Measurements from ENCODE around the gene SIPA1.

The SIPA1 gene

DNA sequence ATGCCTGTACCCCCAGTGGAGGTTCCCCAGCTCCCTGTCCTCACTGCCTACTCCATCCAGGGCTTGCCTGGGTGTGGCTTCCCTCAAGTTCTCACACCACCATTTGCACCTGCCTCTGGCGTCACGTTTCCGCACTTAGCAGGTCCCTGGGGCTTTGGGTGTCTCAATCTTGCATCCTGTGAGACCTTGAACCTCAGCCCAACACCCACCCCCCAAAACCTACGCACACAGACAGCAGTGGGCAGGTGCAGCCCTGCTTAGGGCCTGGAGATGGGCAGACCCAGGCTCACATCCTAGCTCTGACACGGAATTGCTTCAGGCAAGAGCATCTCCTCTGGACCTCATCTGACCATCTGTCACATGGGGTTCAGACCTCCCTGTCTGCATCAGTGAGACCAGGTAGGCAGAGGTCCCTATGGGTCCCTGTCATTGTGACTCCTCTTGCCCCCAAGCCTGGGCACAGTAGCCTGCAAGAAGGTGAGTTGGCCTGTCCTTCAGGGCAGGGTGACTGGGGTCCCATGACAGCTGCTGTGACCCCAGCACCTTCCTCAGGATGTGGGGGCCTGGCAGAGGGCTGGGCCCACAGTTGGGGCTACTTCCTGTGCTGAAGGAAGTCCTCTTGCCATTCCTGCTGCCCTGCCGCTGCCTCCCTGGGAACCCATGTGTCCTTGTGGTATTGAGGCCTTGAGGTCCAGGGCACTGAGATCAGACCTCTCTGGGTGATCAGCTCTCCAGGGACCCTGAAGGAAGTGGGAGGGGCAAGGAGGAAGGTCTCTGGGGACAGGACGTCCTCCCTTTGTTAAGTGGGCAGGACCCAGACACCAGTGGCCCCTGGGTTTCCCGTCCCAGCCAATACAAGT, 2.0 kb downstream of the SIPA1 start:
- H3K9me3 ChIP-seq (ENCODE audit: control insufficient read depth, insufficient read depth, low read length): no peaks in the 10 kb centered on the region
- H3K27ac ChIP-seq (ENCODE audit: low read depth, low read length): no peak overlapping the region
- H3K9ac ChIP-seq (ENCODE audit: low read depth, low read length): no peak overlapping the region
- peaks cover 22% of the 10 kb centered on the region for H3K36me3 ChIP-seq (ENCODE audit: control insufficient read depth, insufficient read depth, low read length)
- H3K4me3 ChIP-seq (ENCODE audit: low read depth, low read length): no peak overlapping the region
- no peaks in the 10 kb centered on the region for H3K27me3 ChIP-seq (ENCODE audit: control insufficient read depth, insufficient read depth, low read length)
- peaks cover 26% of the 10 kb centered on the region for H3K4me1 ChIP-seq (ENCODE audit: control insufficient read depth, insufficient read depth, low read length)

DNA sequence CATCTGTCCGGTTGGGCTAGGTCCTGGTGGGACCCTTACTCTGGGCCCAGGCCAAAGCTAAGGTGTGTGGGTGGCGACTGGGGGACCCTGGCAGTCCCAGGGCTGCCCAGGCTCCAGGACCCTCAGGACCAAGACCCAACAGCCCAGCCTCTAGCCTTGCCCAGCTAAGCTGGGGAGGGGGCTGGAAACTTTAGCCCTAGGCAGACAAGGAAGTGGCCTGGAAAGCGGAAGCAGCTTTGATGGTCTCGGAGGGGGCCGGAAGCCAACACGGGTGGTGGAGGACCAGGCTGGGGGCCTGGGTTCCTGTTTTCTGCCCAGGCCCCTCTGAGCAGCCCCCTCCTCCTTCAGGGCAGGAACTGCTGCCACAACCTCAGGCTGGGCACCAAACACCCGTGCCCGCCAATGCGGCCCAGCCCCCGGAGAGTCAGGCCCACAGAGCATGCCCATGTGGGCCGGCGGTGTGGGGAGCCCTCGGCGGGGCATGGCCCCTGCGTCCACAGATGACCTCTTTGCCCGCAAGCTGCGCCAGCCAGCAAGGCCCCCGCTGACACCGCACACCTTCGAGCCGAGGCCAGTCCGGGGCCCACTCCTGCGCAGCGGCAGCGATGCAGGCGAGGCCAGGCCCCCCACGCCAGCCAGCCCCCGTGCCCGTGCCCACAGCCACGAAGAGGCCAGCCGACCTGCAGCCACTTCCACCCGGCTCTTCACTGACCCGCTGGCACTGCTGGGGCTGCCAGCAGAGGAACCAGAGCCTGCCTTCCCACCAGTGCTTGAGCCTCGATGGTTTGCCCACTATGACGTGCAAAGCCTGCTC, 2.8 kb downstream of the SIPA1 start:
- peaks cover 26% of the 10 kb centered on the region for H3K4me1 ChIP-seq (ENCODE audit: control insufficient read depth, insufficient read depth, low read length)
- H3K4me3 ChIP-seq (ENCODE audit: low read depth, low read length): no peak overlapping the region
- no peaks in the 10 kb centered on the region for H3K9me3 ChIP-seq (ENCODE audit: control insufficient read depth, insufficient read depth, low read length)
- H3K27me3 ChIP-seq (ENCODE audit: control insufficient read depth, insufficient read depth, low read length): no peaks in the 10 kb centered on the region
- peaks cover 14% of the 10 kb centered on the region for H3K36me3 ChIP-seq (ENCODE audit: control insufficient read depth, insufficient read depth, low read length)
- H3K9ac ChIP-seq (ENCODE audit: low read depth, low read length): no peak overlapping the region
- no peak overlapping the region for H3K27ac ChIP-seq (ENCODE audit: low read depth, low read length)

DNA sequence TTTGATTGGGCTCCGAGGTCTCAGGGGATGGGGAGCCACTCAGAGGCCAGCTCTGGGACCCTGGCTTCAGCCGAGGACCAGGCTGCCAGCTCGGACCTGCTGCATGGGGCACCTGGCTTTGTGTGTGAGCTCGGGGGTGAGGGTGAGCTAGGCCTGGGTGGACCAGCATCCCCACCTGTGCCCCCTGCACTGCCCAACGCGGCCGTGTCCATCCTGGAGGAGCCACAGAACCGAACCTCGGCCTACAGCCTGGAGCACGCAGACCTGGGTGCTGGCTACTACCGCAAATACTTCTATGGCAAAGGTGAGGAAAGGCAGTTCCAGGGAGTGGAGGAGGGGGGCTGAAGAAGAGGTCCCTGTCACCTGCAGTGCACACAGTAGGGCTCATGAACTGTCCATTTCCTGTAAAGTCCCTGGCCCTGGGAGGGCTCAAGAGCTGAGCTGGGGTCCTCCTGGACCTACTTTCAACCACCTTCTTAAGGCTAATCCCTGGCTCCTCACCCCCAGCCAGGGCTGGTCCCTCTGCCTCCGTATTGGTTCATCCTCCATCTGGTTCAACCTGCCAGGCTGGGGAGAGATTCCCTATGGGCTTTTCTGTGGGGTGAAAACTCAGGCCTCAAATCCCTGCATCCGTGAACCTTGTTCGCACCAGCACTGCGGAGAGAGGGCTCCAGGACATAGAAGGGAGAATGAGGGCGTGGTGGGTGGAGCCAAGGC, 3.6 kb downstream of the SIPA1 start:
- Histone ChIP-seq H3K9me3 (ENCODE audit: control insufficient read depth, insufficient read depth, low read length) (no peaks in the 10 kb centered on the region), H3K4me1 (ENCODE audit: control insufficient read depth, insufficient read depth, low read length) (peaks cover 26% of the 10 kb centered on the region), H3K27me3 (ENCODE audit: control insufficient read depth, insufficient read depth, low read length) (no peaks in the 10 kb centered on the region), H3K36me3 (ENCODE audit: control insufficient read depth, insufficient read depth, low read length) (peaks cover 6% of the 10 kb centered on the region), H3K27ac (ENCODE audit: low read depth, low read length) (no peak overlapping the region), H3K4me3 (ENCODE audit: low read depth, low read length) (peak overlapping the region; percentile 63), H3K9ac (ENCODE audit: low read depth, low read length) (no peak overlapping the region)

DNA sequence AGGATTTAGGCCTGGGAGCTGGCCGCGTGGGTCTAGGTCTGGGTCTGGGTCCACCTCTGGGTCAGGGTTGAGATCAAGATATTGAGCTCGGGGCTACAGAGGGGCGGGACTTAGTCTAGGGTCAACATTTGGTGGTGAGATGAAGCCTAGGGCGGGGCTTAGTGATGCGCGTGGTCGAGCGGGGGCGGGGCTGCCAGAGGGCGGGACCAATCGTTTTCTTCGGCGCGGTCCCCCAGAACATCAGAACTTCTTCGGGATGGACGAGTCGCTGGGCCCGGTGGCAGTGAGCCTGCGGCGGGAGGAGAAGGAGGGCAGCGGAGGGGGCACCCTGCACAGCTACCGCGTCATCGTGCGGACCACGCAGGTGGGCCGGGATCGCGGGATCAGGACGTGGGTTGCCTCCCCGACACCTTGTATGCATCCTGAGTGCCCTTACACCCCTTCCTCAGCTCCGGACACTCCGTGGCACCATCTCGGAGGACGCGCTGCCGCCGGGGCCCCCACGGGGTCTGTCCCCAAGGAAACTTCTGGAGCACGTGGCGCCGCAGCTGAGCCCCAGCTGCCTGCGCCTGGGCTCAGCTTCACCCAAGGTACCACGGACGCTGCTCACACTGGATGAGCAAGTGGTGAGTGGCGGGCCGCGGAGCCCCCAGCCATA, 4.2 kb downstream of the SIPA1 start:
- no peaks in the 10 kb centered on the region; the same call in 1 of the 2 replicates for H3K36me3 ChIP-seq (ENCODE audit: control insufficient read depth, insufficient read depth, low read length)
- H3K4me1 ChIP-seq (ENCODE audit: control insufficient read depth, insufficient read depth, low read length): peaks cover 23% of the 10 kb centered on the region
- no peaks in the 10 kb centered on the region for H3K27me3 ChIP-seq (ENCODE audit: control insufficient read depth, insufficient read depth, low read length)
- H3K27ac ChIP-seq (ENCODE audit: low read depth, low read length): no peak overlapping the region
- H3K9ac ChIP-seq (ENCODE audit: low read depth, low read length): no peak overlapping the region
- peak overlapping the region; percentile 63 for H3K4me3 ChIP-seq (ENCODE audit: low read depth, low read length)
- no peaks in the 10 kb centered on the region for H3K9me3 ChIP-seq (ENCODE audit: control insufficient read depth, insufficient read depth, low read length)

DNA sequence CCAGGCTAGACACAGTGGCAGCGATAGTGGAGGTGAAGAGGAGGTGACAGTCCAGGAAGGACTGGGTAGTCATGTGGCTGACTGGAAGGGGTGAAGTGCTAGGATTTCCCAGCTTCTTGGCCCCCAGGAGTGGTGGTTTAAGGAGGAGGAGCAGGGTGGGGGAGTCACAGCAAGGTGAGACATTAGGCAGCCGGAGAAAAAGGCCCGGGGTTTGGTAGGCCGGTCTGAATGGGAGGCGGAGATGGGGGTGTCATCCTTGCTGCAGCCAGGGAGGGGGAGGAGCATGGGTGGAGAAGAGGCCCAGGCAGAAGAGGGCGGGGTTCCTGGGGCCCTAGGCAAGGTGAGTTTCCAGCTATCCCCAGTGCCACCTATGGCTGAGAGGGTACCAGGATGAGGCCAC, 6.1 kb downstream of the SIPA1 start:
- no peaks in the 10 kb centered on the region for H3K36me3 ChIP-seq (ENCODE audit: control insufficient read depth, insufficient read depth, low read length)
- H3K4me3 ChIP-seq (ENCODE audit: low read depth, low read length): no peak overlapping the region
- H3K4me1 ChIP-seq (ENCODE audit: control insufficient read depth, insufficient read depth, low read length): peaks cover 13% of the 10 kb centered on the region; the same call in 1 of the 2 replicates
- H3K27me3 ChIP-seq (ENCODE audit: control insufficient read depth, insufficient read depth, low read length): no peaks in the 10 kb centered on the region
- H3K27ac ChIP-seq (ENCODE audit: low read depth, low read length): no peak overlapping the region
- H3K9ac ChIP-seq (ENCODE audit: low read depth, low read length): no peak overlapping the region
- no peaks in the 10 kb centered on the region for H3K9me3 ChIP-seq (ENCODE audit: control insufficient read depth, insufficient read depth, low read length)

DNA sequence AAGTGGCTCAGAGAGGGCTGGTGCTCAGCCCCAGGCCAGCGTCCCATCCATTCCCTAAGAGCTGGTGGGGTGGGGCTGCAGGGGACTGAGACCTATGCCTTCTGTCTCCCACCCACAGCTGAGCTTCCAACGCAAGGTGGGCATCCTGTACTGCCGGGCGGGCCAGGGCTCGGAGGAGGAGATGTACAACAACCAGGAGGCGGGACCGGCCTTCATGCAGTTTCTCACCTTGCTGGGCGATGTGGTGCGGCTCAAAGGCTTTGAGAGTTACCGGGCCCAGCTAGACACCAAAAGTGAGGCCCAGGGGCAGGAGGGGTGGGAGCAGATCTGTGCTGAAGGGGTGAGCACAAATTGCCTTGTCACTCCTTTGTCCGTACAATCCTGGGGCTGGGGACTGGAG, 6.9 kb downstream of the SIPA1 start:
- Histone ChIP-seq H3K27ac (ENCODE audit: low read depth, low read length) (no peak overlapping the region), H3K9me3 (ENCODE audit: control insufficient read depth, insufficient read depth, low read length) (no peaks in the 10 kb centered on the region), H3K36me3 (ENCODE audit: control insufficient read depth, insufficient read depth, low read length) (peaks cover 2% of the 10 kb centered on the region; the same call in 1 of the 2 replicates), H3K4me1 (ENCODE audit: control insufficient read depth, insufficient read depth, low read length) (peaks cover 13% of the 10 kb centered on the region; the same call in 1 of the 2 replicates), H3K27me3 (ENCODE audit: control insufficient read depth, insufficient read depth, low read length) (no peaks in the 10 kb centered on the region), H3K9ac (ENCODE audit: low read depth, low read length) (no peak overlapping the region), H3K4me3 (ENCODE audit: low read depth, low read length) (no peak overlapping the region)

DNA sequence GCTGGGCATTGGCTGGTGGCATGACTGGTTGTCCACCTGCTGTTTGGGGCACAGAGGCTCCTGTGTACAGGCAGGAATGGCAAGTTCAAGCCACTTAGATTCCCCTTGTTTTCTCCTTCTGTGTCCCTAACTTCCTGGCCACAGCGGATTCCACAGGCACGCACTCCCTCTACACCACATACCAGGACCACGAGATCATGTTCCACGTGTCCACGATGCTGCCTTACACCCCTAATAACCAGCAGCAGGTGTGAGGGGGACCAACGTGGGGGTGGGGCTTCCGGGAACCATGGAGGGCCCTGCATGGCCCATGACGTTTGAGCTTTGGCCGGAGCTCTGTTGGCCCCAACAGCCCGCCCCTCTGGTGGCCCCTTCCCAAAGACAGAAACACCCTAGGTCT, 7.8 kb downstream of the SIPA1 start:
- Histone ChIP-seq H3K27me3 (ENCODE audit: control insufficient read depth, insufficient read depth, low read length) (no peaks in the 10 kb centered on the region), H3K27ac (ENCODE audit: low read depth, low read length) (no peak overlapping the region), H3K4me1 (ENCODE audit: control insufficient read depth, insufficient read depth, low read length) (peaks cover 13% of the 10 kb centered on the region; the same call in 1 of the 2 replicates), H3K9ac (ENCODE audit: low read depth, low read length) (no peak overlapping the region), H3K9me3 (ENCODE audit: control insufficient read depth, insufficient read depth, low read length) (no peaks in the 10 kb centered on the region), H3K36me3 (ENCODE audit: control insufficient read depth, insufficient read depth, low read length) (peaks cover 7% of the 10 kb centered on the region), H3K4me3 (ENCODE audit: low read depth, low read length) (no peak overlapping the region)

DNA sequence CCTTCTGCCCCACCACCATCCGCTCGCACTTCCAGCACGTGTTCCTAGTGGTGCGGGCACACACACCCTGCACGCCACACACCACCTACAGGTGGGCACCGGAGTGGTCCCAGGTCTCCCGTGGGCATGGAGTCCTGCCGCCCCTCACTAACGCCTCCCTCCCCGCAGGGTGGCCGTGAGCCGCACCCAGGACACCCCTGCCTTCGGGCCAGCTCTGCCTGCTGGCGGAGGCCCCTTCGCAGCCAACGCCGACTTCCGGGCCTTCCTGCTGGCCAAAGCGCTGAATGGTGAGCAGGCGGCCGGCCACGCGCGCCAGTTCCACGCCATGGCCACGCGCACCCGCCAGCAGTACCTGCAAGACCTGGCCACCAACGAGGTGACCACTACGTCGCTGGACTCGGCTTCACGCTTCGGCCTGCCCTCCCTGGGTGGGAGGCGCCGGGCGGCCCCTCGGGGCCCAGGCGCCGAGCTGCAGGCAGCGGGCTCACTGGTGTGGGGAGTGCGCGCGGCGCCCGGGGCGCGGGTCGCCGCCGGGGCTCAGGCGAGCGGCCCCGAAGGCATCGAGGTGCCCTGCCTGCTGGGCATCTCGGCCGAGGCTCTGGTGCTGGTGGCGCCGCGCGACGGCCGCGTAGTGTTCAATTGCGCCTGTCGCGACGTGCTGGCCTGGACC, 8.5 kb downstream of the SIPA1 start:
- Histone ChIP-seq H3K27ac (ENCODE audit: low read depth, low read length) (no peak overlapping the region), H3K4me3 (ENCODE audit: low read depth, low read length) (peak overlapping the region; percentile 81; the same call in 1 of the 2 replicates), H3K9me3 (ENCODE audit: control insufficient read depth, insufficient read depth, low read length) (no peaks in the 10 kb centered on the region), H3K27me3 (ENCODE audit: control insufficient read depth, insufficient read depth, low read length) (no peaks in the 10 kb centered on the region), H3K36me3 (ENCODE audit: control insufficient read depth, insufficient read depth, low read length) (peaks cover 13% of the 10 kb centered on the region), H3K4me1 (ENCODE audit: control insufficient read depth, insufficient read depth, low read length) (peaks cover 13% of the 10 kb centered on the region; the same call in 1 of the 2 replicates), H3K9ac (ENCODE audit: low read depth, low read length) (no peak overlapping the region)

DNA sequence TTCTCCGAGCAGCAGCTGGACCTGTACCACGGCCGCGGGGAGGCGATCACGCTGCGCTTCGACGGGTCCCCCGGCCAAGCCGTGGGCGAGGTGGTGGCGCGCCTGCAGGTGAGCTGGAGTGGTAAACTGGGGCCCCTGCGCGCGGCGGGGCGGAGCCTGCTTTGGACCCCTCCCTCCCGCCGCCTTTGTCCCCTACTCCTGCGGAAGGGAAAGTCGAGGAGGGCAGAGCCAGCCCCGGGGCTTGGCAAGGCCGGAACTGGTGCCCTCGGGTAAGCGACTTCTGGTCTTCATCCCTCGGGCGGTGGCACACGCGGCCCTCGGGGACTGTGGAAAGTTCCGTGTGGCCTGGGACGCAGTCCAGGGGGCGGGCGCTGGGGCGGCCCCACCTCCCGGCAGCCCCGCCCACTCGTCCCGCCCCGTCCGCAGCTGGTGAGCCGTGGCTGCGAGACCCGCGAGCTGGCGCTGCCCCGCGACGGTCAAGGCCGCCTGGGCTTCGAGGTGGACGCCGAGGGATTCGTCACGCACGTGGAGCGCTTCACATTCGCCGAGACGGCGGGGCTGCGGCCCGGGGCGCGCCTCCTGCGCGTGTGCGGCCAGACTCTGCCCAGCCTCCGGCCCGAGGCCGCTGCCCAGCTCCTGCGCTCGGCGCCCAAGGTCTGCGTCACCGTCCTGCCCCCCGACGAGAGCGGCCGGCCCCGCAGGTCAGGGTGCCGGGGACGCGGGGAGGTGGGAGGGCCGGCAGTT, 9.2 kb downstream of the SIPA1 start:
- peak overlapping the region; percentile 81 for H3K4me3 ChIP-seq (ENCODE audit: low read depth, low read length)

More for the DNA sequence above, 9.2 kb downstream of the SIPA1 start:
- Histone ChIP-seq H3K9me3 (ENCODE audit: control insufficient read depth, insufficient read depth, low read length) (no peaks in the 10 kb centered on the region), H3K4me1 (ENCODE audit: control insufficient read depth, insufficient read depth, low read length) (peaks cover 7% of the 10 kb centered on the region; the same call in 1 of the 2 replicates), H3K9ac (ENCODE audit: low read depth, low read length) (peak overlapping the region; percentile 51; the same call in 1 of the 2 replicates), H3K36me3 (ENCODE audit: control insufficient read depth, insufficient read depth, low read length) (peaks cover 14% of the 10 kb centered on the region), H3K27me3 (ENCODE audit: control insufficient read depth, insufficient read depth, low read length) (no peaks in the 10 kb centered on the region), H3K27ac (ENCODE audit: low read depth, low read length) (no peak overlapping the region)

Measured in HUES48 (cell line).